Measurements from ENCODE around the gene CDS1.

The CDS1 gene

DNA sequence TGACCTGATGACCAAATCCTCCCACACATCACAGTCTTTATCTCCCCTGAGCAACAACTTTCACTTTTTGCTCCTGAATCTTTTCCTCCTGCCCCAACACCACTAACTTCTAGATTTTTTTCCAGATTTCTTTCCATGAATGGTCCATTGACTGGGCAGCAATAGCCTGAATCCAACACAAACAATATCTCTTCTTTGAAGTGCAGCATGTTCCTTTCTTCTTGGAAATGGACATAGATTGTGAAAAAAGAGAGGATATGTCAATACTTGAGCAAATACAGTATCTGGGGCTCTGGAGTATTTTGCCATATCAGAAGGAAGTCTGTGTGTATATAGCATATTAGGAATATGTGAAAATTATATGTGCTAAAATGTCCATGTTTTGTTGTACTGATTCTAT is 55.2 kb downstream of the CDS1 start:
- FAIRE-seq, result no peak
- no peak for DNase-seq (ENCODE audit: insufficient read length, low spot score)
- TF ChIP-seq POLR2A (IDR thresholded peaks at IDR 0.05; ENCODE audit: low read depth, low read length) (no peak), POLR2AphosphoS5 (IDR thresholded peaks at IDR 0.05; ENCODE audit: low read depth, low read length) (no peak), SPI1 (IDR thresholded peaks at IDR 0.05; ENCODE audit: low read depth, low read length) (no peak), POU2F2 (IDR thresholded peaks at IDR 0.05; ENCODE audit: low read depth, low read length) (no peak), TAF1 (IDR thresholded peaks at IDR 0.05; ENCODE audit: low read depth, low read length) (no peak), PAX5 (IDR thresholded peaks at IDR 0.05; ENCODE audit: insufficient read depth, low read length, severe bottlenecking) (no peak)

DNA sequence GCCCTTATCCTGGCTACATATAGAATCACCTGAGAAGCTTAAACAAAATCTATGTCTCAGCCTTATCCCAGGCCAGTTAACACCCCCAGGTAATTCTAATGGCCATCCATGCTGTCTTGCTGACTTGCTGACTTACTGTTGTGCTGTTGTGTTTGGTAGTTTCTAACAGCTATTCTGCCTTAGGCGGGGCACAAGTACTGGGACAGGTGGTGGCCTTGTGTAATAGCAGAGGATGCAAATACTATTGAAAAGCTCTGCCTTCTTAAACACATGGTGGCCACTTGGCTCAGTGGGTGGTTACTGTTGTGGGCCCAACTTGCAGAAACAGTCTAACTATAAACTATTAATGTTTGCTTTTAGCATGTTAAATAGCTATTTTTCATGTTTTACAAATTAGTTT is 56.2 kb downstream of the CDS1 start:
- DNase-seq (ENCODE audit: insufficient read length, low spot score) (no peak), FAIRE-seq (no peak)

DNA sequence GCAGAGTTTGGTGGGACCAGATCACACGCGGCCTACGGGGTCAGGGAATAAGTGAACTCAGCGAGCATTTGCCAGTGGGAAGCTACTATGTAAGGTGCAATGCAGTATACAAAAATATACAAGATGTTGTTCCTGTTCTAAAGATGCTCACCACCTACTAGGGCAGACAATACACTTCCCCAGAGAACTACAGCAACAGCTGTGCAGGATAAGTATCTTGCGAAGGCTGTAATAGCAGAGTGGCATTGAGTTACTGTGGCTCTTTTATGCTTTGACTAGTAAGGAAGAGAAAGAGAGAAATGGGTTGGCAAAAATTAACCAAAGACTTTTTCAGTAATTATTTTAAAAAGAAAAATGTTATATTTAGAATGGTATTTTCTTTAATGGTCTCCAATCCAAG is 61.2 kb downstream of the CDS1 start:
- DNase-seq (ENCODE audit: insufficient read length, low spot score) (no peak), FAIRE-seq (no peak)
- no peak for TF ChIP-seq POU2F2 (IDR thresholded peaks at IDR 0.05; ENCODE audit: low read depth, low read length)
- TF ChIP-seq SPI1 (IDR thresholded peaks at IDR 0.05; ENCODE audit: low read depth, low read length), result no peak
- no peak for TF ChIP-seq POLR2A (IDR thresholded peaks at IDR 0.05; ENCODE audit: low read depth, low read length)

More for the DNA sequence above, 56.2 kb downstream of the CDS1 start:
- no peak for TF ChIP-seq POLR2A (IDR thresholded peaks at IDR 0.05; ENCODE audit: low read depth, low read length)
- TF ChIP-seq POU2F2 (IDR thresholded peaks at IDR 0.05; ENCODE audit: low read depth, low read length), result no peak
- no peak for TF ChIP-seq PAX5 (IDR thresholded peaks at IDR 0.05; ENCODE audit: insufficient read depth, low read length, severe bottlenecking)
- no peak for TF ChIP-seq TAF1 (IDR thresholded peaks at IDR 0.05; ENCODE audit: low read depth, low read length)
- no peak for TF ChIP-seq POLR2AphosphoS5 (IDR thresholded peaks at IDR 0.05; ENCODE audit: low read depth, low read length)
- no peak for TF ChIP-seq SPI1 (IDR thresholded peaks at IDR 0.05; ENCODE audit: low read depth, low read length)

DNA sequence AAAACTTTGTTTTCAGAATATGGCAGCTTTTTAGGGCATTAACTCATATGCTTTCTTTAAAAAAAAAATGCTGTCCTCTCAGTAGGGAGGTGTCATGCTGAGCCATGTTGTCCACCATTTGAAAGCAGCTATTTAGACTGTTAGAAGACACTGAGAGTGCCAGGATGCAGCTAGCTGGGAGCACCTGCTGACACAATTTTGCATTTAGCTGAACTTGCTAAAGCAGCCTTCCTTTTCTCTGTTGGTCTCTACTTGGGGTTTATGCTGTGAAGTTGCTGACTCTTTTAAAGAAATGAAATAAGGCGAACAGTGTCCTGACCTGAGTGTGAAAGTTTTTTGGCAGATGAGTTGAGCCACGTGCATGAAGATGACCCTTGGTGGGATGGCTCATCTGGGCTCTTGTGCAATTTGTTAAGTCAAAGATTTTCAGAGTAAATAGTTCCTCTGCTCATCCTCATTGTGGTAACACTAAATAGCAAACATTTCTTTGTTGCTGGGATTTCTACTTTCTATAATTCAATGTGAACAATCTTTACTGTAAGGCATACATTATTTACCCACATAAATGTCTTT is 64.5 kb downstream of the CDS1 start:
- no peak for TF ChIP-seq TAF1 (IDR thresholded peaks at IDR 0.05; ENCODE audit: low read depth, low read length)
- TF ChIP-seq SPI1 (IDR thresholded peaks at IDR 0.05; ENCODE audit: low read depth, low read length), result no peak
- no peak for TF ChIP-seq POU2F2 (IDR thresholded peaks at IDR 0.05; ENCODE audit: low read depth, low read length)
- no peak for TF ChIP-seq POLR2AphosphoS5 (IDR thresholded peaks at IDR 0.05; ENCODE audit: low read depth, low read length)
- no peak for TF ChIP-seq POLR2A (IDR thresholded peaks at IDR 0.05; ENCODE audit: low read depth, low read length)
- no peak for TF ChIP-seq PAX5 (IDR thresholded peaks at IDR 0.05; ENCODE audit: insufficient read depth, low read length, severe bottlenecking)
- DNase-seq (ENCODE audit: insufficient read length, low spot score) (no peak), FAIRE-seq (no peak)

GRCh38 chr4:84648178-84648577 is 65.3 kb downstream of the CDS1 start:
- DNase-seq (ENCODE audit: insufficient read length, low spot score), result no peak
- no peak for TF ChIP-seq TAF1 (IDR thresholded peaks at IDR 0.05; ENCODE audit: low read depth, low read length)
- TF ChIP-seq POU2F2 (IDR thresholded peaks at IDR 0.05; ENCODE audit: low read depth, low read length), result no peak
- TF ChIP-seq POLR2AphosphoS5 (IDR thresholded peaks at IDR 0.05; ENCODE audit: low read depth, low read length), result no peak
- no peak for TF ChIP-seq POLR2A (IDR thresholded peaks at IDR 0.05; ENCODE audit: low read depth, low read length)
- TF ChIP-seq SPI1 (IDR thresholded peaks at IDR 0.05; ENCODE audit: low read depth, low read length), result no peak
- no peak for TF ChIP-seq PAX5 (IDR thresholded peaks at IDR 0.05; ENCODE audit: insufficient read depth, low read length, severe bottlenecking)
- no peak for FAIRE-seq

DNA sequence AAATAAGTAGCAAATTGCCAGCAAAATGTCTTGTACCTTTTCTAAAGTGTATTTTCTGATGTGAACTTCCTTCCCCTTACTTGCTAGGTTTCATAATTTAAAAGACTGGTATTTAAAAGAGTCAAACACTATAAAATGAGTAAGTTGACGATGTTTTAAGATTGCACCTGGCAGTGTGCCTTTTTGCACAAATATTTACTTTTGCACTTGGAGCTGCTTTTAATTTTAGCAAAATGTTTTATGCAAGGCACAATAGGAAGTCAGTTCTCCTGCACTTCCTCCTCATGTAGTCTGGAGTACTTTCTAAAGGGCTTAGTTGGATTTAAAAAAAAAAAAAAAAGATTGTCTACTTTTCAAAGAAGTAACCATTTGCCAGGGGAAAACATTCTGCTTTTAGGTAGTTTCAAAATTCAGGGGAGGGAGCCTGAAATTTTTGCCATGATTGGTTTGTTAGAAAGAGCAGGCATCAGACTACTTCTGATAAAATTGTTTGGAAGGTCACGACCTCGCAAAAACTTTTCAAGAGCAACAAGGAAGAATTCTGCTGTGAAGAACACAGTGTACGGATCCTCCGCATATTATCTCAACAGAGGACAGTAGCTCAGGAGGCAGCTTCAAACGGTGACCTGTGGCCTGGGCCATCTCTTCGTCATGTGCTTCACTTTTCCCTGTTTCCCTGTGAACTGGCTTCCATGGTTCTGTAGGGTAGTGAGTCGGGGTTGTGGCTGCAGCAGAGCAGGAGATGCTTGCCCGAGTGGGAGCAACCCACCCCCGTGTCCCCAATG is 66.1 kb downstream of the CDS1 start:
- FAIRE-seq (no peak), DNase-seq (ENCODE audit: insufficient read length, low spot score) (no peak)
- TF ChIP-seq POLR2A (IDR thresholded peaks at IDR 0.05; ENCODE audit: low read depth, low read length) (no peak), POLR2AphosphoS5 (IDR thresholded peaks at IDR 0.05; ENCODE audit: low read depth, low read length) (no peak), TAF1 (IDR thresholded peaks at IDR 0.05; ENCODE audit: low read depth, low read length) (no peak), POU2F2 (IDR thresholded peaks at IDR 0.05; ENCODE audit: low read depth, low read length) (no peak), PAX5 (IDR thresholded peaks at IDR 0.05; ENCODE audit: insufficient read depth, low read length, severe bottlenecking) (no peak), SPI1 (IDR thresholded peaks at IDR 0.05; ENCODE audit: low read depth, low read length) (no peak)

DNA sequence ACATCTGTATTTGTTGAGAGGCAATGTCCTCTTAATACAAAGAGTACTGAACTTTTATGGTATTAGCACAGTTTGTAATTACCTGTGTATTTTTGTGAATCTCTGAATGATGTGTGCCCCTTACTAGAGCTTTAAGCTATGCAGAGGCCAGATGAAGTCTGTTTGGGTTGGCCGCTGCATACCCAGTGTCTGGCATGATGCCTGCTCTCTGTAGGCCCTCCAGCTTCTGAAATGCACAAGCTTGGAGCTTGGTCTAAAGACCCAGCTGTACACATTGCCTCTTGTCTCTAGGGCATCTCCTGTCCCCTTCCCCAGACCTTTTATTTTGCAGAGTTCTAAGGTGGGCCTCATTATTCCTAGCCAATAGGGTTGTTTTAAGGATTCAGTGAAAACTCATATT is 68.6 kb downstream of the CDS1 start:
- no peak for DNase-seq (ENCODE audit: insufficient read length, low spot score)
- TF ChIP-seq POU2F2 (IDR thresholded peaks at IDR 0.05; ENCODE audit: low read depth, low read length), result no peak
- TF ChIP-seq PAX5 (IDR thresholded peaks at IDR 0.05; ENCODE audit: insufficient read depth, low read length, severe bottlenecking), result no peak
- TF ChIP-seq POLR2AphosphoS5 (IDR thresholded peaks at IDR 0.05; ENCODE audit: low read depth, low read length), result no peak
- no peak for TF ChIP-seq SPI1 (IDR thresholded peaks at IDR 0.05; ENCODE audit: low read depth, low read length)
- TF ChIP-seq POLR2A (IDR thresholded peaks at IDR 0.05; ENCODE audit: low read depth, low read length), result no peak
- TF ChIP-seq TAF1 (IDR thresholded peaks at IDR 0.05; ENCODE audit: low read depth, low read length), result no peak
- FAIRE-seq, result no peak

GRCh38 chr4:84652478-84652877 is 69.6 kb downstream of the CDS1 start:
- no peak for TF ChIP-seq PAX5 (IDR thresholded peaks at IDR 0.05; ENCODE audit: insufficient read depth, low read length, severe bottlenecking)
- DNase-seq (ENCODE audit: insufficient read length, low spot score), result no peak
- no peak for FAIRE-seq

DNA sequence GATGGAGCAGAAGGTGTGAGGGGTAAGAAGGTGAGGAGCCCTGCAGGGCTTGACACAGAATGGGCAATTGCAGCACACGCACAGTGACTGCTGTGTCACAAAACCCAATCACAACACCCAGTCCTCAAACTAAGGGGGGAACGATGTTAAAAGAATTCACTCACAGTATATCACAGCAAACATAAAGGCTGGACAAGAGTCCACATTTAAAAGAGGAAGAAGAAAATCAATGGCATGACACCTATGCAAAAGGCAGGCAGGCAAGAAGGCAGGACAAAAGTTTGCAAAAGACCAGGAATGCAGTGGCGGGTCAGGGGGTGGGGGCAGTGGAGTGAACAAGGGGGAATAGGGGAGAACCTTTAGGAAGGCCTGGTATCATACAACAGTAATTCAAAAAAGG is 77.7 kb downstream of the CDS1 start:
- FAIRE-seq (no peak), DNase-seq (ENCODE audit: insufficient read length, low spot score) (no peak)

More for the DNA sequence above, 77.7 kb downstream of the CDS1 start:
- no peak for TF ChIP-seq TAF1 (IDR thresholded peaks at IDR 0.05; ENCODE audit: low read depth, low read length)
- no peak for TF ChIP-seq PAX5 (IDR thresholded peaks at IDR 0.05; ENCODE audit: insufficient read depth, low read length, severe bottlenecking)
- no peak for TF ChIP-seq SPI1 (IDR thresholded peaks at IDR 0.05; ENCODE audit: low read depth, low read length)
- no peak for TF ChIP-seq POLR2A (IDR thresholded peaks at IDR 0.05; ENCODE audit: low read depth, low read length)
- TF ChIP-seq POU2F2 (IDR thresholded peaks at IDR 0.05; ENCODE audit: low read depth, low read length), result no peak
- TF ChIP-seq POLR2AphosphoS5 (IDR thresholded peaks at IDR 0.05; ENCODE audit: low read depth, low read length), result no peak
